Putamen (tissue), 1 donor: Measurements from ENCODE around the gene LPCAT3.
A peak's percentile ranks its signal among the peaks of the same experiment; 100 is the strongest.

Experiments used
- DNase-seq: peaks from one replicate; pipeline ENCODE4 v3.0.0-alpha.2; 2016; ENCODE audit warnings: low spot score

LPCAT3 gene

DNA sequence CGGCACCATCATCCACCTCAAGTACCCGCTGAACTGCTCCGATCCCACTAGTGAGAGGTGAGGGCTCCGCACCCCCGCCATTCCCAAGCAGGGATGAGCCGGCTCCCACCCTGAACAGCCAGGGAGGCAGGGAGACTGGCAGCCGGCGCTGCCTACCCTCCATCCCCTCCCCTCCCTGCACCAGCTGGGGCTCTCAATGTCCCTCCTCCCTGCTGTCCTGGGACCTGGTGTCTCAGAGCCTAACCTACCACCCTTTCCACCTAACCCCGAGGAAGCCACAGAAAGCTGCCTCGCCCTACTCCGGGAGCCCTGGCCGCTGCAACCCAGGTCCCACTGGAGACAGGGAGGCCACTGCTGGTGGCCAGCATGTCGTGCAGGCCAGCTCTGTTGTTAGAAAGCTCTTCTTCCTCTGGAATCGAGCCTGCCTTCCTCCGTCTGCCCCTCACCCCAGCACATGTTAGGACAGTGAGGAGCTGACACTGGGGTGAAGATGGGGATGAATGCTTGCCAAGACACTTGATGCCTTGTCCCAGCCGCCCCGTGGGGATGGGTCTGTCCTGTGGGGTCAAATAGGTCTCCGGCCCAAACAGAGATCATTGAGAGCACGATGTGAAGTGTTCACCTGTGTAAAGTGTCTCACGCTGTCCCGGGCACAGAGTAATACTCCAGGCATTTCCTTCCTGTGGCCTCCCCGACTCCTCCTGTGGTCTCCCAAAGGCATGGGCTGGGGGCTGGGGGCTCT, 66.0 kb downstream of the LPCAT3 start:
- no peak for DNase-seq

DNA sequence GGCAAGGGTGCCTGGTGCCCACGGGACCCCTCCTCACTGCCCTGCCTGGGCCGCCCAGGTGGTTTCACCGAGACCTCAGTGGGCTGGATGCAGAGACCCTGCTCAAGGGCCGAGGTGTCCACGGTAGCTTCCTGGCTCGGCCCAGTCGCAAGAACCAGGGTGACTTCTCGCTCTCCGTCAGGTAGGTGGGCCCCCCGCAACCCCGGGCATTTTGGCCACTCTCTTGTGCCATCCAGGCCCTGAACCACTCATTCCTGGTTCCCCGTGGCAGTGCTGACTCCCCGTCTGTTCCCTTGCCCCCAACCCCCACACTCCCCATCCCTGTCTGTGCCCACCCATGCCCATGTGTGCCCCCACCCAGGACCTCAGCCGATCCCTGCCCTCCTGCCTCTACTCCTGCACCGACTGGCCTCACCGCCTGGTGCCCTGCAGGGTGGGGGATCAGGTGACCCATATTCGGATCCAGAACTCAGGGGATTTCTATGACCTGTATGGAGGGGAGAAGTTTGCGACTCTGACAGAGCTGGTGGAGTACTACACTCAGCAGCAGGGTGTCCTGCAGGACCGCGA, 66.6 kb downstream of the LPCAT3 start:
- DNase-seq = no peak

GRCh38 chr12:6950811-6951540, 67.3 kb downstream of the LPCAT3 start, which contains the start of gene PTPN6:
PTPN6 (plus strand) TSS chr12:6951356; CDS start chr12:6951513, 157 bp downstream.
- DNase-seq = no peak

GRCh38 chr12:6950401-6950801, 67.9 kb downstream of the LPCAT3 start:
- DNase-seq = no peak

DNA sequence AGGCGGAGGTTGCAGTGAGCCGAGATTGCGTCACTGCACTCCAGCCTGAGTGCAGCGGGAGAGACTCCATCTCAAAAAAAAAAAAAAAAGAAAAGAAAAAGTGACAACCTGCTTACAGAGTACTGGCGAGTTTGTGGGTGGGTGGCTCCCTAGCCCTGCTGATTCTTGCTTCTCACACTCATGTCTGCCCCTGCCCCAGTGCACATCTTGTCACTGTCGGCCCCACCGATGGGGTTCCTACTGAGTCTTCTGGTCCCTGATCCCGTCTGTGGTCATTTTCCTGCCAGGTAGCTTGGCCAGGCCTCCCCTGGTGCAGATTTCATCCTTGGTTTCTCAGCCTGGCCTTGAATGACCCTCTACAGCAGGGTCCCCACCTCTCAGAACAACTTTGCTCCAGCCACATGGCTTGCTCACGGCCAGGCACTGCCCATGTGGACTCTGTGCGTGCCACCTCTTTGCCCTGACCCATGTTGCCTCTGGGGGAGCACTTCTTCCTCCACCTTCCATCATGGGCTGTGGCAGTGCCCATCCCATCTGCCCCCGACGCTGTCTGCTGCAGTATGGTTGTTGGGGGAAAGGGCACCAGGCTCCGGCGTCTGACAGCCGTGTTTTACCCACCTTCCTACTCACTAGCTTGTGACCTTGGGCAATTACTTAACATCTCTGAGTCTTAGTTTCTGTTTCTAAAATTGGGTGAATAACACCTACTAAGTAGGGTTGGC, 69.2 kb downstream of the LPCAT3 start:
- no peak for DNase-seq

DNA sequence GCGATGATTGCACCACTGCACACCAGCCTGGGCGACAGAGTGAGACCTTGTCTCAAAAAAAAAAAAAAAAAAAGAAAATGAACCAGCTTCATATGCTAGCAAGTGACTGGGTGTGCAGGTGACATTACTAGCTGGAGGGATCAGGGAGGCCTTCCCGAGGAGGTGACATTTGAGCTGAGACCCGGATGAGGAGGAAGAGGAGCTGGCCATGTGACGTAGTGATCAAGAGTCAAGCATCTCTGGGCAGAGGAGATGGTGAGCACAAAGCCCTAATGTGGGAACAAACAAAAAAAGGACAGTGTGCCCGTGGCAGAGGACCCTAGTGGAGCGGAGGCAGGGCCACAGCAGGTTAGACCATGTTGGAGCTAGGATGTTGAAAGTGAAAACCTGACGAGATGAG, 70.7 kb downstream of the LPCAT3 start:
- no peak for DNase-seq

DNA sequence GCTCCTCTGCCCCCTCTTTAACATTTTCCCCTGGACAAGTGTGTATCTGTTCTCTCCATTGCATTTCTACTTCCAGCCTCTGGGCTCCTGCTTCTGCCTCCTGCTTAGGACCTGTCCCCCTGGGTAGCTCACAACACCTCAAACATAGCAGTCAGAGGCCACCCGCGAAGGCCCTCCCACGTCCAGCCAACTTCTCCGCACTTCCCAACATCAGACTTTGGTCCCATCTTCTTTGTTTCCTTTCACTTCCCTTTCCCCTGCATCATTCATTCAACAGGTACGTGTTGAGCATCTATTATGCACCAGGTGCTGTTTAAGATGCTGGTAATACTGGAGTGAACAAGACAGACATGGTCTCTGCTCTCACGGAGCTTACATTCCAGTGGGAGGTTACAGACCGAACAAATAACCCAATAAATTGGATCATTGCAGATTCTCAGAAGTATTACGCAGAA, 71.3 kb downstream of the LPCAT3 start:
- DNase-seq = no peak

- DNase-seq = no peak
Observed at GRCh38 chr12:6946033-6946919, 72.0 kb downstream of the LPCAT3 start.

DNA sequence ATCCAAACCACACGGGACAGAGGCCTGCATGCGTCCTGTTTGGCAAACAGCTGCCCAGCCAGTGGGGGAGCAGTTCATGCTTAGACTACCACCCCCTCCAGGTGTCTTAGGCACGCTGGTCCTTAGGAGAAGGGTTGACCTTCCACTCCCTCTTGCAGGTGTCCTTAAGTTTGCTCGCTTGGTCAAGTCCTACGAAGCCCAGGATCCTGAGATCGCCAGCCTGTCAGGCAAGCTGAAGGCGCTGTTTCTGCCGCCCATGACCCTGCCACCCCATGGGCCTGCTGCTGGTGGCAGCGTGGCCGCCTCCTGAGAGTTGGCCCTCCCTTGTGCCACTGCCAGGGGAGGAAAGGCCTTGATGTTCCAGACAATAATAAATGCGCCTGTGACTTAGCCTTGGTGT, 72.7 kb downstream of the LPCAT3 start:
- no peak for DNase-seq

DNA sequence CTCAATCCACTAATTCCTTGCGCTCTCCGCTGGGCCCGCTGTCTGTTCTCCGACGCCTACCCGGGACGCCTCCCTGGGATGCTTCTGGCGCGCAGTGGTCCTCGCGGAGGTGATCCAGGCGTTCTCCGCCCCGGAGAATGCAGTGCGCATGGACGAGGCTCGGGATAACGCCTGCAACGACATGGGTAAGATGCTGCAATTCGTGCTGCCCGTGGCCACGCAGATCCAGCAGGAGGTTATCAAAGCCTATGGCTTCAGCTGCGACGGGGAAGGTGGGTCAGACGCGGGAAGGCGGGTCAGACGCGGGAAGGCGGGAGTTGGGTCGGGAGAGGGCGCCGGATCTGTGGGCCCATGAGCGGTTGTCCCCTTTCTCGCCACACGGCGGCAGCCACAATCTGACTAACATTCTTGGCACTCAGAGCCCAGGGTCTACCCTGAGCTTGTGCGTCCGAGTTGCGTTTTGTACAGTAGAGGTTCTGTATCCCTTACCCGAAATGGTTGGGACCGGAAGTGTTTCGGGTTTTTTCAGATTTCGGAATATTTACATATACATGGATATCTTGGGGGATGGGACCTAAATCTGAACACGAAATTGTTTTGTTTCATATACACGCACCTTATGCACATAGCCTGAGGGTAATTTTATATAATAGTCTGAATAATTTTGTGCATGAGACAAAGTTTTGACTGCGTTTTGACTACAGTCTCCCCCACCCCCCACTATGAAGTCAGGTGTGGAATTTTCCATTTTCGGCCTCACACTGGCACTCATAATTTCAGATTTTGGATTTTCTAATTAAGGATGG, 73.7 kb downstream of the LPCAT3 start:
- peak; percentile 91 for DNase-seq

GRCh38 chr12:6943722-6944380, 74.4 kb downstream of the LPCAT3 start, which contains the start of the genes C12orf57 and RNU7-1:
C12orf57 (plus strand) TSS chr12:6944022; CDS start chr12:6944122, 100 bp downstream.
RNU7-1 (plus strand) TSS chr12:6943816.
- peak; percentile 89 for DNase-seq

GRCh38 chr12:6943389-6943721, 74.9 kb downstream of the LPCAT3 start:
- DNase-seq = peak; percentile 96

DNA sequence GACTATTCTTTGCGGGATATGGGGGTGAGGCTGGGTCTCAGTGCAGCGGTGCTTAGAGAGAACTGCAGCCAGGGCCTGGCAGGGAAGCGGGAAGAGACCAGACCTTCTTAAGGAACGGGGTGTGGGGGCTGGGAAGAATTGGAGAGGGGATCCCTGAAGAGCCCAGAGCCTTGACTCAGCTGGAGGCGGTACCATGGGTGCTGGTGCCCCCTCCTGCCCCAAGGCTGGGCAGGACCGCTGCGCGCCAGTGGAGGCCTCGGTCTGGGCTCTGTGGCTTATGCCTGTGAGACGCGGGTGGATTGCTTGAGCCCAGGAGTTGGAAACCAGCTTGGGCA, 76.0 kb downstream of the LPCAT3 start:
- DNase-seq = no peak

GRCh38 chr12:6941782-6942181, 76.5 kb downstream of the LPCAT3 start:
- no peak for DNase-seq

DNA sequence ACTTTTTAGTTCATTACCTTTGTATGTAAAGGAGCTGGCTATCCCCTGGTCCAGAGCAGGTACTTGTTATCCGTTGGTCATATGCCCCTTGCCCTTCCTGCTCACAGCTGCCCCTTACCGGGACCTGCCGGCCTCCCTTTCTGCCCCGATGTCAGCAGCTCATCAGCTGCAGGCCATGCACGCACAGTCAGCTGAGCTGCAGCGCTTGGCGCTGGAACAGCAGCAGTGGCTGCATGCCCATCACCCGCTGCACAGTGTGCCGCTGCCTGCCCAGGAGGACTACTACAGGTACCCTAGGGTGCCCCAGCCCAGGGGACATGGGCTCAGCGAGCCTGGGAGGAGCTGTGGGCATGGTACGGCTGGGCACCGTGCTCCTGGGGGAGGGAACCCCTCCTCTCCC, 77.0 kb downstream of the LPCAT3 start:
- no peak for DNase-seq

GRCh38 chr12:6939191-6939540, 79.1 kb downstream of the LPCAT3 start:
- DNase-seq = no peak

- no peak for DNase-seq
Observed at GRCh38 chr12:6938353-6939190, 79.7 kb downstream of the LPCAT3 start.

GRCh38 chr12:6937481-6938352, 80.6 kb downstream of the LPCAT3 start:
- peak; percentile 96 for DNase-seq
